Measurements from ENCODE around the gene ICAM2. TPM values are rescaled to one million over a fixed set of nuclear protein-coding genes. Genes with fewer than 3 reads are reported as not detected.
"Not testable (repeated sequence)": the region's sequence is repeated elsewhere in the genome, so short reads cannot be mapped to it uniquely, and the experiment has no call there.

Gene ICAM2
- total RNA-seq, 2 experiments from 2014 or later = 72.6 to 74.0 TPM

DNA sequence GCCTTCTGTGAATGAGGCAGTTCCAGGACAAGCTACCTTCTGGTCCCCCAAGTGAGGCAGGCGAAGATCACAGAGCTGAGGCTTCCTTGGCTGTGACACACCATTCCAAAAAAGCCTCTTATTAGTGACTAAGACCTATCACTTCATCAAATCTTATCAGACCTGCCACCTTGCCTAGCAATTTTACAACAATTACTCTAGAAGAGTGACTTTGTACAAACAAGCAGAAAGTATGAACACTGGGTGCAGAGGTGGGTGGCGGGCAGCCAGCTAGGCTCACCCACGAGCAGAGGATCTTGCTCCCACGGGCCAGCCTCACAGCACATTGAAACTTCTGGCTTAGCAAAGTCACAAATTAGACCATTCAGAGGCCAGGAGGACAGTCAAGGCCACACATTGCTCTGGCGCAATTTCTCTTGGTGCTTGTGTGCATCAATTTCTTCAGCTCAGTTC lies 2.2 kb upstream of the ICAM2 start:
- POLR2A ChIA-PET = interaction anchor here (1.0 kb wide), 1 partner anchor 108 kb away, joined by 3 read pairs; no protein-coding TSS in a partner anchor
- CTCF ChIA-PET = interaction anchor here (0.7 to 3.1 kb wide), 6 partner anchors 68 to 111 kb away, joined by 3 to 9 read pairs (median 3); partner anchors contain the start of gene ERN1

DNA sequence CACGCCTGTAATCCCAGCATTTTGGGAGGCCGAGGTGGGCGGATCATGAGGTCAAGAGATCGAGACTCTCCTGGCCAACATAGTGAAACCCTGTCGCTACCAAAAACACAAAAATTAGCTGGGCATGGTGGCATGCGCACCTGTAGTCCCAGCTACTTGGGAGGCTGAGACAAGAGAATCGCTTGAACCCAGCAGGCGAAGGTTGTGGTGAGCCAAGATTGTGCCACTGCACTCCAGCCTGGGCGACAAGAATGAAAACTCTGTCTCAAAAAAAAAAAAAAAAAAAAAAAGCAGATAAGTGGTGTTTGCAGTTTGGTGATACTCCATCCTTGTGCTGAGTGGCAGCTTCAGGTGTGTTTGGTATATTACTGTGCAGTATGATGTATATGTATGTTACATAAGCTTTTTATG lies 877 bp downstream of the ICAM2 start:
- ChIA-PET POLR2A (interaction anchor here (1.1 to 2.8 kb wide), 7 partner anchors 9 to 485 kb away, joined by 4 to 28 read pairs (median 7); partner anchors contain the start of genes ERN1 and PRR29), CTCF (interaction anchor here (1.1 to 3.1 kb wide), 7 partner anchors 13 to 114 kb away, joined by 3 to 10 read pairs (median 8); partner anchors contain the start of gene ERN1)

DNA sequence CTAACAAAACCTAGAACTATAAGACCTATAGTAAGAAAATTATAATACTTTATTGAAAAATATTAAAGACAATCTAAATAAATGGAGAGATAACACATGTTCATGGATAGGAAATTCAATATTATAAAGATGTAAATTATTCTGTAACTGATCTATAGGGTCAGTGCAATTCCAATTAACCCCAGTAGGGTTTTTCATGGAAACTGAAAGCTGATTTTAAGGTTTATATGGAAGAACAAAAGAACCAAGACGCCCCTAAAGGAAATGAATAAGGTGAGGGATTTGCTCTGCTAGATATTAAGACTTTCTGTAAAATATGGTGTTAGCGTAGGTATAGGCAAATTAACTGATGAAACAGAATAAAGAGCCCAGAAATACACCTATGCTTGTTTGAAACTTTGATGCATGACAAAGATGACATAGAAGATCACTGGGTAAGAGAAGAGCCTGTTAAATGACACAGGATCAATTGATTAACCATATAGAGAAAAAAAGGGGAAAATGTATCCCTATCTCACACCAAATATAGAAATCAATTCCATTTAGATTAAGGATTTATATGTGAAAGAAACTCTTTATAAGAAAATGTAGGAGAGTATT lies 3.0 kb downstream of the ICAM2 start:
- POLR2A ChIA-PET = interaction anchor here (0.8 kb wide), 1 partner anchor 8 kb away, joined by 3 read pairs; no protein-coding TSS in a partner anchor
- CTCF ChIA-PET = interaction anchor here (0.6 to 2.0 kb wide), 5 partner anchors 8 to 98 kb away, joined by 3 to 12 read pairs (median 4); partner anchors contain the start of gene PRR29

DNA sequence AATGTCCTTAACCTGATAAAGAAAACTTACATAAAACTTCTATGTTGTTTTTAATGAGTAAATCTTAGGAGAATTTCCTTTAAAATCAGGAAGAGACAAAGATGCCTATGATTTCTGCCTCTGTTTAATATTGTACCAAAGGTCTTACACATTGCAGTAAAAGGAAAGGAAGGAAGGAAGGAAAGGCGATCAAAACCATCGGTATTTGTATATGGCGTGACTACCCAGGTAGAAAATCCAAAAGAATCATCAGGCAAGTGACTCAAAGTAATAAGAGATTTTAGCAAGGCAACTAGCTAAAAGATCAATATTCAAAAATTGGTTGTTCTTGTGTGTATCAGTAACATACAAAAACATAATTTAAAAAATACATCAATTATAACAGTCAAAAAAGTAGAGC lies 3.5 kb downstream of the ICAM2 start:
- CTCF ChIA-PET = interaction anchor here (1.3 to 2.0 kb wide), 4 partner anchors 8 to 98 kb away, joined by 4 to 12 read pairs (median 4); partner anchors contain the start of gene PRR29
- POLR2A ChIA-PET = interaction anchor here (0.8 kb wide), 1 partner anchor 8 kb away, joined by 3 read pairs; no protein-coding TSS in a partner anchor

DNA sequence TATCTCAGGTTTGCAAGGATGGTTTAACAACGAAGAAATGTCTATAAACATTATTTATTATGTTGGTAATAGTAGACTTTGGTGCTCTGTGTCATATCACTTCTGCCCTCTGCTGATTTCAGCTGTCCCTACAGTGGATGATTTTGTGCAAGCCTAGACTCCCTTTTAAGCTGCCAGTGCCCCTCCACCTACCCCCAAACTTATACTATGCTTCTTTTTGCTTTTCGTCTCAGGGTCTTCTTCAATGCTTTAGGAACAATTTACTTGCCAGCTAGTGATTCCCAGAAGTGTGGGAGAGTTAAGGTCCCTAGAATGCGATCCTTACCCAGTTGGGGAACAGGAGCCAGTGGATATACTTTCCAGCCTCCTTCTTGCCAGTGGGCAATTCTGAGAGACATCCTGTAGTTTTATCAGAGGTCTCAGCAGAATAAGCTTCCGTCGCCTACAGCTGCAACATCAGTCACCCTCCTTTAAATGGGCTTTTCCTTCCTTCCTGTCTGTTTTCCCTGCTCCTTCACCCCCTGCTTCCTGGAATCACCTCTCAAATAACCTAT lies 4.1 kb downstream of the ICAM2 start:
- ChIA-PET POLR2A (interaction anchor here (0.8 kb wide), 1 partner anchor 9 kb away, joined by 3 read pairs; no protein-coding TSS in a partner anchor), CTCF (interaction anchor here (0.6 to 2.0 kb wide), 5 partner anchors 9 to 114 kb away, joined by 3 to 12 read pairs (median 4); partner anchors contain the start of genes ERN1 and PRR29)

DNA sequence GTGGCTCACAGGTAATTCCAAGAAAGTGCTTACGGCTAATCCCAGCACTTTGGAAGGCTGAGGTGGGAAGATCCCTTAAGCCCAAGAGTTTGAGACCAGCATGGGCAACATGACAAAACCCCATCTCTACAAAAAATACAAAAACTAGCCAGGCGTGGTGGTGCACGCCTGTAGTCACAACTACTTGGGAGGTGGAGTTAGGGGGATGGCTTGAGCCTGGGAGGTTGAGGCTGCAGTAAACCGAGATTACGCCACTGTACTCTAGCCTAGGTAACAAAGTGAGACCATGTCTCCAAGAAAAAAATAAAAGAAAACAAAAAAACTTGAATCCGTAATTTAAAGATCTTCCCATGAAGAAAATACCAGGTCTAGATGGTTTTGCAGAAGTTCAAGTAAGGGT lies 5.0 kb downstream of the ICAM2 start:
- ChIA-PET CTCF (no interaction called here), POLR2A (no interaction called here)

DNA sequence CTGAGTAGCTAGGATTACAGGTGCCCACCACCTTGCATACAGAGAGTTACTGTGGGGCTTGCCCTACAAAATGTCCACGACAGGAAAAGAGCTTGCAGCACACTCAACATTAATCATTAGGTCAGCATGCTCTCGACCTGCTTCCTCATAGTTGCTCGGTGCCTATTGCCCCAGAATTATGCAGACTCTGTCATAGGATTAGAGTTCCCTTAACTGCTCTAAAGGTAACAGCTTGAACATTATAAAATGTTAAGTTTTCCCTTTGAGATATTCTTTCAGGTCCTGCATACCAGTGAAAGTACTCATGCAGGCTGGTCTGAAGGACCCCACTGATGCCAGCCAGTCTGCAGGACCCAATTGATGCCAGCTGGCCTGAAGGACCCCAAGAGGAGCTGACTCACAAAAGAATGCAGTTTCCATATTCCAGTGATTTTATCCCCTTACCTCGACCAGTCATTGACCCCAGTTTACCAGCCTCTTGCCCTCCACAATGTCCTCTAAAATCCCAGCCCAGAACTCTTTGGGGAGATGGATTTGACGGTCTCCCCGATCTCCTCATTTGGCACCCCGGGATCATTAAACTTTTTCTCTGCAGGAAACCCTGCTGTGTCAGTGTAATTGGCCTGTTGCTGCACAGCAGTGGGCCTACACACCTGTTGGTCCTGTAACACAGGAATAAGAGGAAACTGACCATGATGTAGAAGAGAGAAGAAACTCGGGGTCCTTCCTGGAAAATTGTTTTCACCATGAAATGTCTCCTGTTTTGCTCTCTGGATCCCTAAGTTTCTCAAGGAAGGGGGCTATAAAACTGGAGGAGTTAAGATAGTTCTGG lies 10.6 kb downstream of the ICAM2 start:
- POLR2A ChIA-PET = no interaction called here
- CTCF ChIA-PET = interaction anchor here (1.0 to 1.5 kb wide), 2 partner anchors 16 to 122 kb away, joined by 3 to 5 read pairs; no protein-coding TSS in a partner anchor

DNA sequence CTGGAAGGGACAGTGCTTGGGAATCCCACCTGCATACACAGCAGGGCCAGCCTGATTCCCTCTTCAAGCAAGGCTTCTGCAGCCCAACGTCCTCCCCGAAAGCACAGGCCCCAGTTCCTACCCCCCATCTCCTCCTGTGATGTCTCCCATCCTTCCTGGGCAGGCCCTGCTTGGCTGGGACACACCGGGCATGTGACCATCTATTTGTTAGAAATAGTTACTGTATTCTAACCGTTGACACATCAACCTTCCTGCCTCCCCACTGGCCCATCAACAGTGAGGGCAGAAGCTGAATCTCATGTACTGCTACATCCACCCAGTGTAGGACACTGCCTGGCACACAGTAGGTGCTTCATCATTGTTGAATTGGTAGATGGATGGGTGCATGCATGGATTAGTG lies 11.6 kb downstream of the ICAM2 start:
- CTCF ChIA-PET = interaction anchor here (1.5 kb wide), 1 partner anchor 123 kb away, joined by 3 read pairs; no protein-coding TSS in a partner anchor
- POLR2A ChIA-PET = no interaction called here

DNA sequence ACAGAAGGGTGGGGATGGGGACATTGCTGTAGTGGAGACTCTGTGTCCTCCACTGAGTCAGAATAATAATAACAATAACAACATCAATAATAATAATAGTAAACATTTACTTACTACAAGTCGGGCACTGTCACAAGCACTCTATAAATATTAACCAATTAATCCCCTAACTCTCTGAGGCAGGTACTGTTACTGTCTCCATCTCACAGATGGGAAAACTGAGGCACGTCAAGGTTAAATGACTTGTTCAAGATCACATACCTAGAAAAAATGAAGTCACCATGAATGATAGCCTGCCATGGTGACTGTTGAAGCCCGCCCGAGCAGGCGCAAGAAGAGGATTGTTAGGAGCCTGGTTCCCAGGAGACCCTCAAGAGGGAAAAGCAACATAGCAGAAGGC lies 12.1 kb downstream of the ICAM2 start:
- CTCF ChIA-PET = interaction anchor here (1.5 kb wide), 1 partner anchor 123 kb away, joined by 3 read pairs; no protein-coding TSS in a partner anchor
- POLR2A ChIA-PET = no interaction called here

DNA sequence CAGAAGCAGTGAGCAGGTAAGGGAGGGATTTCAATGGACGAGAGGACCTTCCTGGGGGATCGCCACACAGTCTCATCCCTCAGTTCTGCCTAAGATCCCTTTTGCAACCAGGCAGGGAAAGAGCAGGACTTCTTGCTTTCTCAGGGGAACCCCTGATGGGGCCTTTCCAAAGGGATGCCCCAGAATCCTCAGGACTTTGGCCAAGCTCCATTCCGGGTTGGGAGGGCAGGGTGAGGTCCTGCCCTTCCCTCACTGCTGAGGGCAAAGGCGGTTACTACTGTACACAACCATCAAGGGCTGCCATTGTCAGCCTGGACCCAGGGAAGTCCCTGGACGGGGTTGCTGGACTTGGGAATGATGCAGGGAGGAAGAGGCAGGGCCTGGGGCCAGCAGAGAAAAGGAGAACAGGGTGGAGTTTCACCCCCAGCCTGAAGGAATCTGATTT lies 12.6 kb downstream of the ICAM2 start:
- POLR2A ChIA-PET = no interaction called here
- CTCF ChIA-PET = interaction anchor here (0.6 to 2.2 kb wide), 3 partner anchors 12 to 88 kb away, joined by 3 to 8 read pairs (median 4); partner anchors contain the start of gene ICAM2

DNA sequence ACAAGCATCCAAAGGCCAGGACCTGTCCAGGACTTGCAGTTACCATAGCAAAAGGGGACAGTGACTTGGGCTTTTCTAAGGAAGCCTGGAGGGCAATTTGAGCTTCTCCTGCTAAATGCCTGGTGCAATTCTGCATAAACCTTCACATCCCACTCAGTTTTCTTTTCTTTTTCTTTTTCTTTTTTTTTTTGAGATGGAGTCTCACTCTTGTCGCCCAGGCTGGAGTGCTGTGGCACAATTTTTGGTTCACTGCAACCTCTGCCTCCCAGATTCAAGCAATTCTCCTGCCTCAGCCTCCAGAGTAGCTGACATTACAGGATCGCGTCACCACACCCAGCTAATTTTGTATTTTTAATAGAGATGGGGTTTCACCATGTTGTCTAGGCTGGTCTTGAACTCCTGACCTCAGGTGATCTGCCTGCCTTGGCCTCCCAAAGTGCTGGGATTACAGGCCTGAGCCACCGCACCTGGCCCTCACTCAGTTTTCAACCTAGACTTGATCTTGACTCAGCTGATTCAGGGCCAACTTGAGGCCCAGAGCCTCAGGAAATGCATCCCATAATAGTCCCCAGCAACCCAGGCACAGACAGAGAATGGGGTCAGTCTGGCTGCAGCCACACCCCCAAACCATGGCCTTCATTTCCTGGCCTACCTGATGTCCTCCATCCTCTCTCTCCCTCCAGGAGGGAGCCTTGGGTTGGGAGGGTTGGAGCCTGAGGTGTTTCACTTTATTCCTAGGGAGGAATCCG lies 13.2 kb downstream of the ICAM2 start:
- CTCF ChIA-PET = interaction anchor here (0.6 to 2.2 kb wide), 4 partner anchors 13 to 88 kb away, joined by 3 to 8 read pairs (median 4); partner anchors contain the start of gene ICAM2
- POLR2A ChIA-PET = not testable (repeated sequence)

DNA sequence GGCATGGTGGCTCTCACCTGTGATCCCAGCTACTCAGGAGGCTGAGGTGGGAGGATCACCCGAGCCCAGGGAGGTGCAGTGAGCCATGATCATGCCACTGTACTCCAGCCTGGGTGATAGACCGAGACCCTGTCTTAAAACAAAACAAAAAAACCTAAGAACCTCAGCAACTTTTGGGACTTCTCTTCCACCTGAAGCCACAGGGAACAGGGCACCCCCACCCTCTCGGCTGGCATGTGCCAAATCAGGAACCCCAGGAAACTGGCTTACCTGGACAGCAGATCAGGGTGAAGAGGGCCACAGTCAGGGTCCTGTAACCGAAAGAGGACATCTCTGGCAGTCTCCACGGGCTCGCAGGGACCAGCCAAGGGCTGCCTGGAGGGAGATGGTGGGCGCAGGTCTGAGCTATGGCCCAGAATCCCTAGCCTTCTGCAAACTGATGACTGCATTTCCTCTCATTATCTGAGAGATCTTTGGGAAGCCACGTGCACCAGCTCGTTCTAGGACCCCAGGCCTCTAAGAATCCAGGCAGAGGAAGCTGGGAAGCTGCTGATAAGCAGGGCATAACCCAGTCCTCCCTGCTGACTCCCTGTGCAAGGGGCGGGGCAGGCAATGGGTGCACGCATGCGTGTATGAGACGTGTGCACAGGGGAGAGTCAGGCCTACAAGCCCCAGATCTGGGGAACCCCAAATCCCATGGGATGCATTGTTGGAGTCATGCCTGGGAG lies 13.9 kb downstream of the ICAM2 start:
- CTCF ChIA-PET = interaction anchor here (1.1 to 2.2 kb wide), 3 partner anchors 14 to 87 kb away, joined by 3 to 8 read pairs (median 4); partner anchors contain the start of gene ICAM2
- POLR2A ChIA-PET = no interaction called here

DNA sequence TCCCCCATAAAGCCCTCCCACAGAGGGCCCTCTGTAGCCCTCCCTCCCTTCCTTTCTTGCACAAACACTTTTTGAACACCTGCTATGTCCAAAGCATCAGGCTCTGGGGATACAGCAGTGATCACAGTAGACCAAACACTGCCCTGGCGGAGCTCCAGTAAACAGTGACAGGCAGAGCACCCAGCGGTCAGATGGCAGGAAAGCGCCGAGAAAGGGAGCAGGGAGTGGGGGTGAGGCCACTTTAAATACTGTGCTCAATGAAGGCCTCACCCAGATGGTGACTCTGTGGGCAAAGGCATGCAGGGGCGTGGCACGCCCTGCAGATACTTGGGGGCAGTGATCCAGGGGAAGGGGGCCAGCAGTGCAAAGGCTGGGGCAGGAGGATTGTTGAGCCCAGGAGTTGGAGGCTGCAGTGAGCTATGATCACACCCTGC lies 14.7 kb downstream of the ICAM2 start:
- CTCF ChIA-PET = interaction anchor here (1.3 to 2.2 kb wide), 2 partner anchors 15 to 20 kb away, joined by 3 to 8 read pairs; partner anchors contain the start of gene ICAM2
- POLR2A ChIA-PET = no interaction called here

DNA sequence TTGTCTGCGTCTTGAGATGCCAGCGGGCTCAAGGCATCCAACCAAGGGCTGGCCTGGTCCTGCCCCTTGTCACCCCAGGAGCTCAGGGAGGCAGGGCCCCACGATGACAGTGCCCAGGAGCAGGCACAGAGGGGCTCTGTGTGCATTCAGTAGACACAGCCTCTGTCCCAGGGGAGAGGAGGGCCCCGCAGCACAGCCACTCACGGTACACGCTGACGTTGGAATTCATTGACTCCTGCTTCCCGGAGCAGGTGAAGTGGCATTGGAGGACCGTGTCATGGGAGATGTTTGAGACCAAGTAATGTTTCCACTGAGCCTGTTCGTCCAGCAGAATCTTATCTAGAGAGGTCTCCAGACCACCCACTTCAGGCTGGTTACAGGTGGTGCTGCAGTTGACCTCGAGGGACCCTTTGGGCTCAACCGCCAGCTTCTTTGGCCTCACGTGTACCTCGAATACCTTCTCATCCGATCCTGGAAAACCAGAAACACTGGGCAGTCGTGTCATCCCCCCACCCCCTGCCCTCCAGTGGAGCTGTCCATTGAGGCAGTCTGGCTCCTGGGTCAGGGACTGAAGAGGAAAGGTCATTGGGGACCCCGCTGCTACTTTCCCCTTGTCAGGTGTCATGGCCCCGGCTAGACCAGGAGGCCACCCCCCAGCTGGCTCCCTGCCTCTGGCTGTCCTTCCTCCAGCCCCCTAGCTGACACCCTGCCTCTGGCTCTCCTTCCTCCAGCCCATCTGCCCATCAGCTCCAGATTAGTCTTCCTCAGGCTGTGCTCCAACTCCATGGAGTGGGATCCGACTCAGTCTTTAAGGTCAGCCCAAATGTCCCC lies 15.3 kb downstream of the ICAM2 start:
- ChIA-PET CTCF (interaction anchor here (1.3 kb wide), 2 partner anchors 20 to 24 kb away, joined by 3 read pairs; no protein-coding TSS in a partner anchor), POLR2A (no interaction called here)

DNA sequence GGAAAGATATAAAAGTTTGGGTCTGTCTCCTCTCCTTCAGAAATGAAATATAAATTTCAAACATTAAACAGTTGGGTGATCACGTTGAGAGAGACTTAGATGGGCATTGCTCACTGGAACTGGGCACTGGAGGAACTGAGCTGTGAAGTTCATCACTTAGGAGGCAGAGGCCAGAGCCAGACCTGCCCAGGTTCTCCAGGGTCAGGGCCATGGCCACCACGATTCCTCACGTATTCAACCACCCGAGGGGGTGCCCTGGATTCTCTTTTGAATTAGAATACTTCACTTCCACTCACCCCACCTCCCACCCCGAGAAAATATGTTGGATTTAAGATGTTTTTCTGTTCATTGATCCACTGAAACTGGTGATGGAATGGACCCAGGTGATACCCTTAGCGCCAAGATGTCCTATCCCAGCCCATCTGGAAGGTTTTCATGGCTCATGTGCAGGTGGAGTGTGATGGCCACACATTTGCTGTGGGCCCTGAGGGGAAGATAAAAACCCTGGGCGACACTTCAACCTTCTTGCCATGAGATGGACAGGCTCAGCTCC lies 16.1 kb downstream of the ICAM2 start:
- ChIA-PET POLR2A (no interaction called here), CTCF (interaction anchor here (1.3 kb wide), 1 partner anchor 23 kb away, joined by 3 read pairs; no protein-coding TSS in a partner anchor)

DNA sequence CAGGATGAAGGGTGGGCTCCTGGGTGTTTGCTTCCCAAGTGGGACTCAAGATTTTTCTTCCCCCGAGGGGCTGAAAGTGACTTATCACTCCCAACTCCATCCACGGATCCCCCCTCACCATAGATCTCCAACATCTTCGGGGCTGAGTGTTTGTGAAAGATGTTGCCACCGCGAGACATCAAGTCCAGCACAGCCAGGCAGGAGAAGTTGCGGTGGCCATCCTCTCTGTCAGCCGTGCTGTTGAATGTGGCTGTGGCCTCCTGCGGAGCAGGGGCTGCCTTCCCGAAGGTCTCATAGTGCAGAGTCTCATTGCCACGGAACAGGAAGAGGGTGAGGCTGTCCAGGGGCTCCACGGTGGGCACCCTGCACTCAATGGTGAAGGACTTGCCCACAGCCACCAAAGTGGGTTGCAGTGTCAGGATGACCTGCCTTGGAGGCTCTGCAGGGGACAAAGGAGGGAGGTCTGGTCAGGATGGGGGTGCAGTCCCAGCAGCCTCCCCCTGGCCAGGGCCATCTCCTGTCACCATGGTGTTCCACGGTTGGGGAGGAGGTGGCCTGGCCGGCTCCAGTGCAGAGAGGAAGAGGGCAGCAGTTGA lies 16.8 kb downstream of the ICAM2 start:
- ChIA-PET POLR2A (no interaction called here), CTCF (no interaction called here)
